Activated B cell treated with CpG ODN at 0.5 μM for 24 hours (primary cell): ENCODE data around the gene C9orf85. TPM values are rescaled to one million over a fixed set of nuclear protein-coding genes. Genes with fewer than 3 reads are reported as not detected.
"Not testable (repeated sequence)": the region's sequence is repeated elsewhere in the genome, so short reads cannot be mapped to it uniquely, and the experiment has no call there.

Source experiments
- ATAC-seq: fragments of 200-7000 bp; cut with Tn5 transposase; one replicate; pipeline ENCODE4 v1.10.0; 2021; ENCODE audit warnings: low read depth, mild to moderate bottlenecking, moderate library complexity
- CTCF ChIA-PET: fragments of 350-600 bp; sonication (Branson Sonifier 250); formaldehyde crosslinking; loops from one replicate; lab custom pipeline; 2021; ENCODE audit warnings: antibody characterized with exemption; lab: Charles Lee
- POLR2A ChIA-PET: fragments of 350-600 bp; sonication (Branson Sonifier 250); formaldehyde crosslinking; loops from one replicate; lab custom pipeline; 2021; ENCODE audit warnings: antibody characterized with exemption; lab: Charles Lee
- DNase-seq: peaks from one replicate; pipeline ENCODE4 v3.0.0; 2022
- H3K27ac Mint-ChIP-seq: one replicate; pipeline ENCODE4 v1.8.0; 2020; ENCODE audit warnings: mixed read lengths
- H3K27me3 Mint-ChIP-seq: one replicate; pipeline ENCODE4 v1.8.0; 2021; ENCODE audit warnings: mixed read lengths
- H3K36me3 Mint-ChIP-seq: one replicate; pipeline ENCODE4 v1.8.0; 2021; ENCODE audit warnings: low read depth, mixed read lengths
- H3K4me1 Mint-ChIP-seq: one replicate; pipeline ENCODE4 v1.8.0; 2021; ENCODE audit warnings: mixed read lengths
- H3K4me3 Mint-ChIP-seq: one replicate; pipeline ENCODE4 v1.8.0; 2020; ENCODE audit warnings: mild to moderate bottlenecking, mixed read lengths
- H3K9me3 Mint-ChIP-seq: one replicate; pipeline ENCODE4 v1.8.0; 2020; ENCODE audit warnings: mixed read lengths
- intact Hi-C: fragments of 100-400 bp; cut with micrococcal nuclease; formaldehyde crosslinking; loops from one replicate; pipeline ENCODE4 v1.15.1; 2024
- total RNA-seq: library from RNA; stranded (reverse); gene quantifications from 2 replicates; pipeline ENCODE4 v1.2.3, GENCODE V29; 2022
- TF ChIP-seq, protein P1 (sequence below): fragments of 200-600 bp; IDR thresholded peaks from one replicate; pipeline ENCODE4 v1.8.0; 2022; ENCODE audit warnings: antibody characterized with exemption, mild to moderate bottlenecking

The C9orf85 gene
- total RNA-seq, 1 donor from 2014 or later: 9.5 TPM

DNA sequence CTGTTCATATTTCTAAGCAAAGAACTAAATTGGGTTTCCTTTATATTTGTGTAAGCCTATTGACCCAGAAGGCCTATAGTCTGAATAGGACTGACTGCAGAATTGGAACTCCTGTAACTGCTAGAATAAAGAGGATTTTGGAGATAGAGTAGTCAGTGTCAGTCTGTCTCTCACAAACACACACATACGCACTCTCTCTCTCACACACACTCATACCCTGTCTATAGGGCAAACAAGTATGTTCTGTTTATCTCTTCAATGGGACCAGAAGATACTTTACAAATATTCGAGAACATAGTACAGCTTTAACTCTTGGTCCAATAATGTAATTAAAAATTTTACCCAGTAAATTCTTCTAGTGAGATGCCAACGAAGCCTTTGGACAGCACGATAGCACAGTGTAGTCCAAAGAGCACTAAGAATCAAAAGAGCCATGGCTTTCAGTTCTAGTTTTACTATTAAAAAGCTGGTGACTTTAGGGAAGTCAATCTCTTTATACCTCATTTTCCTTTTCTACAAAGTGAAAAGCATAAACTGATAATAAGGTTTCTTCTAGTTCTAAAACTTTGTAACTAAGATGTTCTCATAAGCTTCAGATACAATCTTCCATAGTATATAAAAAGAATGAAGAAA is 19.8 kb upstream of the C9orf85 start:
- DNase-seq (no peak), ATAC-seq (peak; percentile 54)
- Mint-ChIP-seq H3K9me3 (no peaks in the 10 kb centered on the region), H3K4me3 (peak overlapping the region; percentile 17), H3K4me1 (peaks cover 75% of the 10 kb centered on the region), H3K27ac (peak overlapping the region; percentile 21), H3K27me3 (no peaks in the 10 kb centered on the region), H3K36me3 (peaks cover 5% of the 10 kb centered on the region)
- TF ChIP-seq, protein P1, sequence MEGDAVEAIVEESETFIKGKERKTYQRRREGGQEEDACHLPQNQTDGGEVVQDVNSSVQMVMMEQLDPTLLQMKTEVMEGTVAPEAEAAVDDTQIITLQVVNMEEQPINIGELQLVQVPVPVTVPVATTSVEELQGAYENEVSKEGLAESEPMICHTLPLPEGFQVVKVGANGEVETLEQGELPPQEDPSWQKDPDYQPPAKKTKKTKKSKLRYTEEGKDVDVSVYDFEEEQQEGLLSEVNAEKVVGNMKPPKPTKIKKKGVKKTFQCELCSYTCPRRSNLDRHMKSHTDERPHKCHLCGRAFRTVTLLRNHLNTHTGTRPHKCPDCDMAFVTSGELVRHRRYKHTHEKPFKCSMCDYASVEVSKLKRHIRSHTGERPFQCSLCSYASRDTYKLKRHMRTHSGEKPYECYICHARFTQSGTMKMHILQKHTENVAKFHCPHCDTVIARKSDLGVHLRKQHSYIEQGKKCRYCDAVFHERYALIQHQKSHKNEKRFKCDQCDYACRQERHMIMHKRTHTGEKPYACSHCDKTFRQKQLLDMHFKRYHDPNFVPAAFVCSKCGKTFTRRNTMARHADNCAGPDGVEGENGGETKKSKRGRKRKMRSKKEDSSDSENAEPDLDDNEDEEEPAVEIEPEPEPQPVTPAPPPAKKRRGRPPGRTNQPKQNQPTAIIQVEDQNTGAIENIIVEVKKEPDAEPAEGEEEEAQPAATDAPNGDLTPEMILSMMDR: no peak
- POLR2A ChIA-PET: interaction anchor here (1.3 to 2.2 kb wide), 3 partner anchors 19 to 474 kb away, joined by 3 to 12 read pairs (median 4); partner anchors contain the start of genes ABHD17B, C9orf85 and ZFAND5
- CTCF ChIA-PET: no interaction called here
- intact Hi-C loops: loop anchor here (1.0 kb wide), 1 partner anchor 9 kb away; no protein-coding TSS in a partner anchor

GRCh38 chr9:71895117-71895516 is 16.3 kb upstream of the C9orf85 start:
- Mint-ChIP-seq H3K9me3 (no peaks in the 10 kb centered on the region), H3K36me3 (peaks cover 5% of the 10 kb centered on the region), H3K4me1 (peaks cover 84% of the 10 kb centered on the region), H3K4me3 (no peak overlapping the region), H3K27me3 (no peaks in the 10 kb centered on the region), H3K27ac (peak overlapping the region; percentile 15)
- no peak for ATAC-seq
- DNase-seq: no peak
- ChIA-PET POLR2A (interaction anchor here (1.0 to 2.9 kb wide), 2 partner anchors 16 kb away, joined by 4 to 18 read pairs; partner anchors contain the start of genes ABHD17B and C9orf85), CTCF (no interaction called here)
- intact Hi-C loops: loop anchor here (1.0 to 5.0 kb wide), 2 partner anchors 8 to 128 kb away; partner anchors contain the start of gene CEMIP2
- TF ChIP-seq, protein P1: no peak

- ChIA-PET CTCF (interaction anchor here (0.6 kb wide), 1 partner anchor 11 kb away, joined by 4 read pairs; no protein-coding TSS in a partner anchor), POLR2A (interaction anchor here (2.9 kb wide), 1 partner anchor 15 kb away, joined by 18 read pairs; the partner anchor contains the start of genes ABHD17B and C9orf85)
- intact Hi-C loops: loop anchor here (1.0 to 5.0 kb wide), 2 partner anchors 7 to 129 kb away; partner anchors contain the start of gene CEMIP2
- H3K4me3 Mint-ChIP-seq: no peak overlapping the region
- ATAC-seq (no peak), DNase-seq (no peak)
- H3K4me1 Mint-ChIP-seq: peaks cover 87% of the 10 kb centered on the region
- peaks cover 5% of the 10 kb centered on the region for H3K36me3 Mint-ChIP-seq
- peak overlapping the region; percentile 35 for H3K27ac Mint-ChIP-seq
- no peaks in the 10 kb centered on the region for H3K27me3 Mint-ChIP-seq
- TF ChIP-seq, protein P1: no peak
- H3K9me3 Mint-ChIP-seq: no peaks in the 10 kb centered on the region
Measured at GRCh38 chr9:71895955-71896354, 15.5 kb upstream of the C9orf85 start.

- Mint-ChIP-seq H3K27ac (peak overlapping the region; percentile 80), H3K4me1 (peaks cover 87% of the 10 kb centered on the region), H3K36me3 (peaks cover 5% of the 10 kb centered on the region), H3K27me3 (no peaks in the 10 kb centered on the region), H3K4me3 (peak overlapping the region; percentile 70), H3K9me3 (no peaks in the 10 kb centered on the region)
- TF ChIP-seq, protein P1: no peak
- DNase-seq (no peak), ATAC-seq (no peak)
- ChIA-PET CTCF (interaction anchor here (0.5 kb wide), 1 partner anchor 128 kb away, joined by 3 read pairs; no protein-coding TSS in a partner anchor), POLR2A (interaction anchor here (2.9 kb wide), 1 partner anchor 14 kb away, joined by 18 read pairs; the partner anchor contains the start of genes ABHD17B and C9orf85)
- intact Hi-C loops: loop anchor here (1.0 to 5.0 kb wide), 3 partner anchors 8 to 129 kb away; partner anchors contain the start of gene CEMIP2
Measured at GRCh38 chr9:71896761-71897160, 14.7 kb upstream of the C9orf85 start.

GRCh38 chr9:71897577-71897976 is 13.9 kb upstream of the C9orf85 start:
- CTCF ChIA-PET: interaction anchor here (1.0 kb wide), 1 partner anchor 10 kb away, joined by 3 read pairs; no protein-coding TSS in a partner anchor
- POLR2A ChIA-PET: interaction anchor here (0.6 to 2.9 kb wide), 3 partner anchors 12 to 24 kb away, joined by 3 to 18 read pairs (median 4); partner anchors contain the start of genes ABHD17B and C9orf85
- no peaks in the 10 kb centered on the region for H3K27me3 Mint-ChIP-seq
- no peak overlapping the region for H3K4me3 Mint-ChIP-seq
- DNase-seq: no peak
- ATAC-seq: peak; percentile 66
- H3K9me3 Mint-ChIP-seq: no peaks in the 10 kb centered on the region
- H3K36me3 Mint-ChIP-seq: peaks cover 5% of the 10 kb centered on the region
- peaks cover 89% of the 10 kb centered on the region for H3K4me1 Mint-ChIP-seq
- H3K27ac Mint-ChIP-seq: peak overlapping the region; percentile 80
- TF ChIP-seq, protein P1: no peak
- intact Hi-C loops: loop anchor here (1.0 to 5.0 kb wide), 3 partner anchors 9 to 130 kb away; partner anchors contain the start of gene CEMIP2

- POLR2A ChIA-PET: interaction anchor here (0.6 to 1.7 kb wide), 3 partner anchors 8 to 20 kb away, joined by 3 to 14 read pairs (median 5); partner anchors contain the start of genes ABHD17B and C9orf85
- CTCF ChIA-PET, H3K9me3 Mint-ChIP-seq, H3K27me3 Mint-ChIP-seq, ATAC-seq, DNase-seq, H3K4me3 Mint-ChIP-seq, H3K36me3 Mint-ChIP-seq: not testable (repeated sequence)
- Mint-ChIP-seq H3K4me1 (peaks cover 90% of the 10 kb centered on the region), H3K27ac (peak overlapping the region; percentile 2)
- intact Hi-C loops: loop anchor here (5.0 kb wide), 1 partner anchor 131 kb away; the partner anchor contains the start of gene CEMIP2
Measured at GRCh38 chr9:71898756-71899155, 12.7 kb upstream of the C9orf85 start.
